Measurements from ENCODE around the gene DOCK1.

- no peak for TF ChIP-seq GATA2 (IDR thresholded peaks at IDR 0.05; ENCODE audit: low read depth, low read length)
- TF ChIP-seq GATA3 (IDR thresholded peaks at IDR 0.05; ENCODE audit: low read depth, low read length): no peak
These were observed 497.6 kb downstream of the DOCK1 start for GRCh38 chr10:127402596-127403409.
